Skeletal muscle tissue (tissue), 4 donors: ENCODE data around the gene RMI2. TPM values are rescaled to one million over a fixed set of nuclear protein-coding genes. Genes with fewer than 3 reads are reported as not detected.
A peak's percentile ranks its signal among the peaks of the same experiment; 100 is the strongest.

Experiments
- H3K27ac ChIP-seq: one replicate; pipeline ENCODE4 v1.7.0; 2013; ENCODE audit warnings: mild to moderate bottlenecking, low read depth, low read length, inconsistent platforms
- H3K27me3 ChIP-seq, 3 donors: one replicate each; pipeline ENCODE4 v1.7.0; 2013; ENCODE audit warnings: low read length in 3 of 3; ENCODE audit not compliant: control insufficient read depth in 3 of 3, insufficient read depth in 3 of 3
- H3K36me3 ChIP-seq, 3 donors: one replicate each; pipeline ENCODE4 v1.7.0; 2013; ENCODE audit warnings: low read length in 3 of 3; ENCODE audit not compliant: control insufficient read depth in 3 of 3, insufficient read depth in 3 of 3
- H3K4me1 ChIP-seq, 3 donors: one replicate each; pipeline ENCODE4 v1.7.0; 2013; ENCODE audit warnings: low read length in 3 of 3, mild to moderate bottlenecking in 3 of 3; ENCODE audit not compliant: control insufficient read depth in 3 of 3, insufficient read depth in 3 of 3
- H3K4me3 ChIP-seq, 3 donors: one replicate each; pipeline ENCODE4 v1.7.0; 2013; ENCODE audit warnings: low read length in 3 of 3
- H3K9ac ChIP-seq, 3 donors: one replicate each; pipeline ENCODE4 v1.7.0; 2013; ENCODE audit warnings: low read length in 3 of 3, mild to moderate bottlenecking in 3 of 3, moderate library complexity in 2 of 3, low read depth in 1 of 3
- H3K9me3 ChIP-seq, 3 donors: one replicate each; pipeline ENCODE4 v1.7.0; 2013; ENCODE audit warnings: low read length in 3 of 3; ENCODE audit not compliant: control insufficient read depth in 3 of 3
- total RNA-seq: library from RNA; depleted of rRNA; stranded (reverse); fragments of >200 nt; gene quantifications from one replicate; pipeline ENCODE4 v1.2.3, GENCODE V29; 2014
- donor health status: Osteomylitis.

RMI2 gene
- total RNA-seq, 1 donor from 2014 or later = 5.7 TPM

DNA sequence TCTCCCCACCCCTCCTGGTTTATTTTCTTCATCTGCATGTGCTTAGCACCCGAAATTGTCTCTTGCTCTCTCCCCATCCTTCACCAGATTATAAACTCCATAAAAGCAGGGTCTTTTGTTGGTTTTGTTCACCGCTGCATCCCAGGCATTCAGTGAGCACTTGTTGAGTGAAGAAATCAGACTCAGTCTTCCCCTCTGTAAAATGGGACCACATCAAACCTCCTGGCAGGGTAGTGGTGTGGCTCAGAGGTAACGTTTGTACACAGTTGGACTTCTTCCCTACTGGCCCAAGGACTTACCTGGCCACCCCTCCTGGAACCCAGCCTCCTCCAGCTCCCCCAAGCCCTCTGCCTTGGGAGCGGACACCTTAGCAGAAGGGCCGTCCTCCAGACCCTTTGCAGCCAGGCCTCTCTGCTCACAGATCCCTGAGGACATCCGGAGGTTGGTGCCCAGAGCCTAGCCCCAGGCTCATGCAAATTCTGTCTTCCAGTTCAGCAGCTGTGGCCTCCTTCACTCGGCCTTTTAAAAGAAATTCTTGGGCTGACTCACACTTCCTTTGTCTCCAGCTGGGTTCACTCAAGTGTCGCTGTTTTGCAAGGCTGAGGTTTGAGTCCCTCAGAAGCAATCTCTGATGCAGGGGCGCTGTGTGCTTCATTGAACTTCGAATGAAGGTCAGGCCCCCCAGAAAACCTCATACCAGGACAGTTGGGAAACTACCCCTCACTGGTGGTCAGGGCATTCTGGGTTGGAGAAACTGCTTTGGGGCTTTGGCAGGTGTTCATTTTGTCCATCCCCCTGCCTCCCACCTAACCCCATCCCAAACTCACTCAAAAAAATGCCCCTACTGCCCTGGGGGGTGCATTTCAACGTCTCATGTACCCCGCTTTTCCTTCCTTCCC, 16.8 kb upstream of the RMI2 start:
- no peak overlapping the region for H3K27ac ChIP-seq
- peak overlapping the region in 1 of 3 donors; percentile 29 for H3K4me3 ChIP-seq
- H3K36me3 ChIP-seq = no peaks in the 10 kb centered on the region
- peaks cover 0 to 2% (median 0%) of the 10 kb centered on the region in 3 donors for H3K27me3 ChIP-seq
- H3K9ac ChIP-seq = no peak overlapping the region
- H3K9me3 ChIP-seq = no peaks in the 10 kb centered on the region
- peaks cover 16 to 22% (median 19%) of the 10 kb centered on the region in 3 donors for H3K4me1 ChIP-seq

DNA sequence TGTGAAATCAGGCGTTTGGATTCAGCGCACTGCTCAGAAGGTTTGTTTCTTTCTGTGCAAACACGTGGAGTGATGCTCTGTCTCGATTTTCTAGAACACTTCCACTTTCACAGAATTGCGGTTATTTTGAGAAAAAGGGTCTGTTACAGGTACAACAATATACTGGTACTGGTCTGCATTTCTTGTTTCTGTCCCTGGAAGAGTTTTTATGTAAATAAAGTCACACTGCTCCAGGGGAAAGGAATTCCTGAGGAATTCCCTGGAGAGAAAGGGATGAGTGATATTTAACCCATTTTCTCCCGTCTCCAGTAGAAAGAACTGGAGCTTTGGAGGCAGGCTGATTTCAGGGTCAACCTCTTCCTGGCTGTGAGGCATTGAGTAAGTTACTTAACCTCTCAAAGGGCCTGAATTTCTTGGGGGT, 16.2 kb upstream of the RMI2 start:
- no peaks in the 10 kb centered on the region for H3K9me3 ChIP-seq
- peak overlapping the region in 1 of 3 donors; percentile 29 for H3K4me3 ChIP-seq
- no peaks in the 10 kb centered on the region for H3K36me3 ChIP-seq
- peaks cover 16 to 22% (median 19%) of the 10 kb centered on the region in 3 donors for H3K4me1 ChIP-seq
- no peak overlapping the region for H3K9ac ChIP-seq
- H3K27ac ChIP-seq = no peak overlapping the region
- peaks cover 0 to 2% (median 0%) of the 10 kb centered on the region in 3 donors for H3K27me3 ChIP-seq

DNA sequence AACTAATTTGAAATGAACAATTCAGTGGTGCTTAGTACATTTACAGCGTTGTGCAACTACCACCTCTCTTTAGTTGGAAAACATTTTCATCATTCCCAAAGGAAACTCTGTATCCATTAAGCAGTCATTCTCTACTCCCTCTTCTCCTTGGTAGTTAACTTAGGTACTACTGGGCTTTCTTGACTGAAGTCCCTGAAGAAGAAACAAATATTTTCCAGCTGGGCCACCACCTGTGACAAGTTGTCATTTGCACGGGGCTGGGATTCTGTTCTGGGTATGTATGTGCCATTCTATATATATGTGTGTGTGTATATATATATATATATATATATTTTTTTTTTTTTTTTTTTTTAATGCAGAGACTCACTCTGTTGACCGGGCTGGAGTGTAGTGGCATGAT, 15.4 kb upstream of the RMI2 start:
- no peak overlapping the region for H3K27ac ChIP-seq
- H3K36me3 ChIP-seq = no peaks in the 10 kb centered on the region
- H3K9me3 ChIP-seq = no peaks in the 10 kb centered on the region
- no peak overlapping the region for H3K9ac ChIP-seq
- no peak overlapping the region for H3K4me3 ChIP-seq
- H3K4me1 ChIP-seq = peaks cover 16 to 22% (median 19%) of the 10 kb centered on the region in 3 donors
- H3K27me3 ChIP-seq = peaks cover 0 to 2% (median 0%) of the 10 kb centered on the region in 3 donors

GRCh38 chr16:11330526-11331237, 14.6 kb upstream of the RMI2 start:
- Histone ChIP-seq H3K9me3 (no peaks in the 10 kb centered on the region), H3K4me1 (peaks cover 10 to 17% (median 15%) of the 10 kb centered on the region in 3 donors), H3K4me3 (no peak overlapping the region), H3K9ac (no peak overlapping the region), H3K27me3 (peaks cover 0 to 2% (median 0%) of the 10 kb centered on the region in 3 donors), H3K27ac (no peak overlapping the region), H3K36me3 (no peaks in the 10 kb centered on the region)

DNA sequence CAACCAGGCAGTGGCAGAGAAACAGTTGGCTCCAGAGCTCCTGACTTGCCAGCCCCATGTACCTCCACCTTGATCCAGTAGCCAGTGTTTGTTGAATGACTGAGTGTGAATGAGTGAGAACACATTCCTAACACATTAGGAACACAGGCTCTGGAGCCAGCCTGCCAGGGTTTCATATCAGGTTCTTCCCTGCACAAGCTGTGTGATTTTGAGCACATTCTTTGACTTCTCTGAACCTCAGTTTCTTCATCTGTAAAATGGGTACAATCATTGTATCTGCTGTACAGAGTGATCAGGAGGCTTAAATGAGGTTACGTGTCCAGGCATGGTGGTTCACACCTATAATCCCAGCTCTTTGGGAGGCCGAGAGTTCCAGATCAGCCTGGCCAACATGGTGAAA, 13.3 kb upstream of the RMI2 start:
- no peak overlapping the region for H3K4me3 ChIP-seq
- no peak overlapping the region for H3K9ac ChIP-seq
- H3K4me1 ChIP-seq = peaks cover 4 to 15% (median 14%) of the 10 kb centered on the region in 3 donors
- no peaks in the 10 kb centered on the region for H3K36me3 ChIP-seq
- H3K9me3 ChIP-seq = no peaks in the 10 kb centered on the region
- H3K27ac ChIP-seq = no peak overlapping the region
- peaks cover 0 to 2% (median 0%) of the 10 kb centered on the region in 3 donors for H3K27me3 ChIP-seq

- H3K4me1 ChIP-seq = peaks cover 4 to 13% (median 10%) of the 10 kb centered on the region in 3 donors
- no peaks in the 10 kb centered on the region for H3K9me3 ChIP-seq
- H3K4me3 ChIP-seq = no peak overlapping the region
- H3K27ac ChIP-seq = no peak overlapping the region
- H3K27me3 ChIP-seq = peaks cover 0 to 2% (median 0%) of the 10 kb centered on the region in 3 donors
- no peaks in the 10 kb centered on the region for H3K36me3 ChIP-seq
- H3K9ac ChIP-seq = no peak overlapping the region
Observed at GRCh38 chr16:11333010-11333409, 12.2 kb upstream of the RMI2 start.

DNA sequence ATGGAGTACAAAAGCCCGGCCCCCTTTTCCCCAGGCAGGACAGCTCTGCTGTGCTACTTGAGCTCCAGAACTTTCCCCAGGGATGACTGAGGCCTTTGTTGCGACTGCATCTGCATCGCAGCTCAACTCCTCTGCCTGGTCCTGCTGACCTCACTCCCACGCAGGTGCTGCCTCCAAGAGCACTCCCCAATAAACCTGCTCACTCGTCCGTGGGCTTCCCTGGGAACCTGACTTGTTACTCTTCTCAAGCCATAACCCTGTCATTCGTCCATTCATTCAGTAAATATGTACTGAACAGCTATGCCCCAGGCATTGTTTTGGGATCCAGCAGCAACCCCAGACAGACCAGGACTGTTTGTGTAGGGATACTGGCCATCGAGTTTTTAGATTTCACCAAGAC, 11.6 kb upstream of the RMI2 start:
- Histone ChIP-seq H3K4me3 (no peak overlapping the region), H3K27me3 (peaks cover 0 to 2% (median 0%) of the 10 kb centered on the region in 3 donors), H3K27ac (no peak overlapping the region), H3K9me3 (no peaks in the 10 kb centered on the region), H3K9ac (no peak overlapping the region), H3K4me1 (peaks cover 0 to 6% (median 3%) of the 10 kb centered on the region in 3 donors), H3K36me3 (no peaks in the 10 kb centered on the region)

GRCh38 chr16:11334831-11335404, 10.3 kb upstream of the RMI2 start:
- H3K27me3 ChIP-seq = peaks cover 0 to 2% (median 0%) of the 10 kb centered on the region in 3 donors
- no peaks in the 10 kb centered on the region for H3K36me3 ChIP-seq
- H3K9ac ChIP-seq = no peak overlapping the region
- H3K9me3 ChIP-seq = no peaks in the 10 kb centered on the region
- no peak overlapping the region for H3K4me3 ChIP-seq
- no peak overlapping the region for H3K27ac ChIP-seq
- H3K4me1 ChIP-seq = no peaks in the 10 kb centered on the region

GRCh38 chr16:11339075-11339474, 6.2 kb upstream of the RMI2 start:
- no peak overlapping the region for H3K9ac ChIP-seq
- H3K4me1 ChIP-seq = no peaks in the 10 kb centered on the region
- H3K4me3 ChIP-seq = no peak overlapping the region
- H3K27ac ChIP-seq = no peak overlapping the region
- H3K9me3 ChIP-seq = no peaks in the 10 kb centered on the region
- H3K27me3 ChIP-seq = no peaks in the 10 kb centered on the region
- no peaks in the 10 kb centered on the region for H3K36me3 ChIP-seq
